Fibroblast of the aortic adventitia (primary cell): ENCODE data around the gene CHCHD6. TPM values are rescaled to one million over a fixed set of nuclear protein-coding genes. Genes with fewer than 3 reads are reported as not detected.

Experiments used
- DNase-seq: peaks from one replicate; pipeline ENCODE4 v3.0.0-alpha.2; 2010; ENCODE audit warnings: low read depth
- H3K4me3 ChIP-seq: 2 replicates; pipeline ENCODE4 v1.5.1; 2011; ENCODE audit warnings: low read depth, mild to moderate bottlenecking, control low read depth, low read length, moderate library complexity
- CTCF ChIP-seq: IDR thresholded peaks from 2 replicates; pipeline ENCODE4 v1.5.1; 2011; ENCODE audit warnings: mild to moderate bottlenecking, low read length, control low read depth, inconsistent platforms; ENCODE audit not compliant: insufficient read depth
- total RNA-seq: library from RNA; depleted of rRNA; stranded (reverse); fragments of >200 nt; gene quantifications from 2 replicates; pipeline ENCODE4 v1.2.3, GENCODE V29; 2012; ENCODE audit warnings: low replicate concordance

Gene CHCHD6
- total RNA-seq, 1 donor, result 10.8 TPM

- H3K4me3 ChIP-seq, result peak overlapping the region; percentile 89
- no peak for TF ChIP-seq CTCF
- DNase-seq, result no peak
Observed at GRCh38 chr3:126704494-126705214, 614 bp downstream of the CHCHD6 start.

- no peak for TF ChIP-seq CTCF
- peak; percentile 25 for DNase-seq
- H3K4me3 ChIP-seq, result no peak overlapping the region
Observed at GRCh38 chr3:126706631-126707030, 2.6 kb downstream of the CHCHD6 start.

GRCh38 chr3:126711121-126711760 is 7.2 kb downstream of the CHCHD6 start:
- DNase-seq, result peak; percentile 39
- H3K4me3 ChIP-seq, result no peak overlapping the region
- no peak for TF ChIP-seq CTCF

GRCh38 chr3:126713199-126713598 is 9.2 kb downstream of the CHCHD6 start:
- DNase-seq, result no peak
- no peak for TF ChIP-seq CTCF
- no peak overlapping the region for H3K4me3 ChIP-seq

GRCh38 chr3:126714276-126714900 is 10.3 kb downstream of the CHCHD6 start:
- no peak overlapping the region for H3K4me3 ChIP-seq
- TF ChIP-seq CTCF, result no peak
- no peak for DNase-seq

GRCh38 chr3:126714921-126715320 is 10.9 kb downstream of the CHCHD6 start:
- DNase-seq, result no peak
- H3K4me3 ChIP-seq, result no peak overlapping the region
- no peak for TF ChIP-seq CTCF
